Fibroblast of lung (primary cell): ENCODE results near the gene DNMT3A. TPM values are rescaled to one million over a fixed set of nuclear protein-coding genes. Genes with fewer than 3 reads are reported as not detected.

Source experiments
- DNase-seq, 2 donors: peaks; one replicate each; pipeline versions ENCODE4 v3.0.0 to v3.0.0-alpha.2; 2010; ENCODE audit warnings: low read depth in 2 of 2
- H2AFZ ChIP-seq: 2 replicates; pipeline ENCODE4 v1.5.1; 2012; ENCODE audit warnings: low read length, control low read depth, inconsistent platforms
- H3K27ac ChIP-seq: 2 replicates; pipeline ENCODE4 v1.5.1; 2011; ENCODE audit warnings: low read length, control low read depth; ENCODE audit not compliant: insufficient read depth
- H3K27me3 ChIP-seq: 2 replicates; pipeline ENCODE4 v1.5.1; 2011; ENCODE audit warnings: mild to moderate bottlenecking, low read length; ENCODE audit not compliant: control insufficient read depth, insufficient read depth
- H3K36me3 ChIP-seq: 2 replicates; pipeline ENCODE4 v1.5.1; 2011; ENCODE audit warnings: low read length; ENCODE audit not compliant: control insufficient read depth, insufficient read depth
- H3K4me1 ChIP-seq: 2 replicates; pipeline ENCODE4 v1.5.1; 2011; ENCODE audit warnings: low read length; ENCODE audit not compliant: control insufficient read depth, insufficient read depth; ENCODE audit errors: extremely low read depth
- H3K4me2 ChIP-seq: 2 replicates; pipeline ENCODE4 v1.5.1; 2011; ENCODE audit warnings: low read length, control low read depth; ENCODE audit not compliant: insufficient read depth; ENCODE audit errors: extremely low read depth
- H3K4me3 ChIP-seq, 4 experiments: fragments of 200-600 bp in 1 of 4; sonication (generic) in 1 of 4; replicated peaks in 1 of 4; 2 replicates each; pipeline ENCODE4 v1.5.1; 2011 to 2016; ENCODE audit warnings: low read length in 4 of 4, low read depth in 3 of 4, mild to moderate bottlenecking in 3 of 4, control low read depth in 2 of 4, inconsistent platforms in 1 of 4, mixed read lengths in 1 of 4; ENCODE audit not compliant: insufficient read depth in 1 of 4; ENCODE audit errors: control extremely low read depth in 1 of 4
- H3K79me2 ChIP-seq: 2 replicates; pipeline ENCODE4 v1.5.1; 2012; ENCODE audit warnings: mild to moderate bottlenecking, low read length, inconsistent platforms; ENCODE audit not compliant: control insufficient read depth, insufficient read depth
- H3K9ac ChIP-seq: 2 replicates; pipeline ENCODE4 v1.5.1; 2011; ENCODE audit warnings: mild to moderate bottlenecking, low read length, control low read depth; ENCODE audit not compliant: insufficient read depth
- H3K9me3 ChIP-seq: 2 replicates; pipeline ENCODE4 v1.5.1; 2012; ENCODE audit warnings: low read depth, low read length; ENCODE audit not compliant: control insufficient read depth, insufficient read depth
- H4K20me1 ChIP-seq: 2 replicates; pipeline ENCODE4 v1.5.1; 2011; ENCODE audit warnings: low read length; ENCODE audit not compliant: control insufficient read depth, insufficient read depth; ENCODE audit errors: extremely low read depth
- EZH2 ChIP-seq: IDR thresholded peaks from 2 replicates; pipeline ENCODE4 v1.5.1; 2012; ENCODE audit warnings: low read length, control low read depth, mild to moderate bottlenecking; ENCODE audit errors: missing control alignments
- polyA plus RNA-seq, 2 donors: library from polyadenylated mRNA; depleted of rRNA in 1 of 2; stranded (reverse) in 1 of 2; unstranded in 1 of 2; fragments of >200 nt; gene quantifications; 2 replicates each; pipeline ENCODE4 v1.2.1, GENCODE V29; 2011 to 2012; ENCODE audit warnings: missing spikeins in 1 of 2
- total RNA-seq: library from RNA; depleted of rRNA; stranded (reverse); fragments of >200 nt; gene quantifications from 2 replicates; pipeline ENCODE4 v1.2.1, GENCODE V29; 2014
- TF ChIP-seq, protein P1 (sequence below), 2 donors: IDR thresholded peaks in 1 of 2; conservative IDR thresholded peaks in 1 of 2; 1 replicate in 1 of 2; 2 replicates in 1 of 2; pipeline ENCODE4 v1.5.1; 2011 to 2012; ENCODE audit warnings: low read length in 2 of 2, control low read depth in 1 of 2, inconsistent platforms in 1 of 2, low read depth in 1 of 2, mild to moderate bottlenecking in 1 of 2

DNMT3A gene
- total and polyA plus RNA-seq, 2 donors (not counting 1 experiment from before 2014, with no cell fraction given), result 3.6 to 19.7 TPM

DNA sequence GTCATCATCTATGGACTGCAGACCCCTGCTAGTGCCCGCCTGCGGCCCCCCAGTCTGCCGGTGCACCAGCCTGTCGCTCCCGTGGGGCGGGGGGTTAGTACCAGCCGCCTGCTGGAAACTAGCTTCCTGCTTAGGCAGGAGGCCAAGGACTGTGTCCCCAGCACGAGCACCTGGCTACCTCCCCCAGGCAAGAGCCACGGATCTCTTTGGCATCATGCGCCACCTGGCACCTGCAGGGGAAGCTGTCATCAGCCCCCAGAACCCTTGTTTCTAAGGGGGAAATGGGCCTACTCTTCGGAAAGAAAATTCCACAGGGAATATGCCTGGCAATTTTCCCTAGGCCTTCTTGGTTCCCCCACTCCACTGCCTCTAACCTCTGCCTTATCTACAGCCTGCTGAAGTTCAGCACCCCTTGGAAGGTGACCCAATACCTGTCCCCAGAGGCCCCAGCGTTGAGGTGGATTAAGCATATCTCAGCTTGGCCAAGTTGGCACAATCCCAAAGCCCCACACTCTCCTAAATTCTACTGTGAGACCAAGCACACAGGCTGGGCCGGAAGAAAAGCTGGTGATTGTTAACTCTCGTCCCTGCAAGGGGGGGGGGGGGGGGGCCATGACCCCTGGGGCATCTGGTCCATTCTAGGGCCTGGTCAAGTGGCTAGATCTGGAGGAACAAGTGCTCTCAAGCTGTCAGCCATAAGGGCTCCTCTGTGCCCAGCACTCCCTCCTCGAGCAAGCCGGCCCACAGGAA lies 111.4 kb downstream of the DNMT3A start:
- H3K4me1 ChIP-seq, result peaks cover 5% of the 10 kb centered on the region
- peaks cover 3% of the 10 kb centered on the region for H3K36me3 ChIP-seq
- no peaks in the 10 kb centered on the region for H4K20me1 ChIP-seq
- TF ChIP-seq EZH2, result no peak
- TF ChIP-seq, protein P1, sequence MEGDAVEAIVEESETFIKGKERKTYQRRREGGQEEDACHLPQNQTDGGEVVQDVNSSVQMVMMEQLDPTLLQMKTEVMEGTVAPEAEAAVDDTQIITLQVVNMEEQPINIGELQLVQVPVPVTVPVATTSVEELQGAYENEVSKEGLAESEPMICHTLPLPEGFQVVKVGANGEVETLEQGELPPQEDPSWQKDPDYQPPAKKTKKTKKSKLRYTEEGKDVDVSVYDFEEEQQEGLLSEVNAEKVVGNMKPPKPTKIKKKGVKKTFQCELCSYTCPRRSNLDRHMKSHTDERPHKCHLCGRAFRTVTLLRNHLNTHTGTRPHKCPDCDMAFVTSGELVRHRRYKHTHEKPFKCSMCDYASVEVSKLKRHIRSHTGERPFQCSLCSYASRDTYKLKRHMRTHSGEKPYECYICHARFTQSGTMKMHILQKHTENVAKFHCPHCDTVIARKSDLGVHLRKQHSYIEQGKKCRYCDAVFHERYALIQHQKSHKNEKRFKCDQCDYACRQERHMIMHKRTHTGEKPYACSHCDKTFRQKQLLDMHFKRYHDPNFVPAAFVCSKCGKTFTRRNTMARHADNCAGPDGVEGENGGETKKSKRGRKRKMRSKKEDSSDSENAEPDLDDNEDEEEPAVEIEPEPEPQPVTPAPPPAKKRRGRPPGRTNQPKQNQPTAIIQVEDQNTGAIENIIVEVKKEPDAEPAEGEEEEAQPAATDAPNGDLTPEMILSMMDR (conservative IDR thresholded peaks at IDR 0.05 in 1 of 2, IDR thresholded peaks at IDR 0.05 in 1 of 2; ENCODE audit: low read depth in 1 of 2, low read length in 2 of 2), result no peak
- H3K27me3 ChIP-seq, result no peaks in the 10 kb centered on the region
- H3K27ac ChIP-seq, result no peak overlapping the region
- no peak for DNase-seq
- H3K79me2 ChIP-seq, result no peaks in the 10 kb centered on the region
- H2AFZ ChIP-seq, result no peak overlapping the region
- no peak overlapping the region for H3K4me2 ChIP-seq
- no peaks in the 10 kb centered on the region for H3K9me3 ChIP-seq
- no peak overlapping the region for H3K4me3 ChIP-seq
- no peak overlapping the region for H3K9ac ChIP-seq

DNA sequence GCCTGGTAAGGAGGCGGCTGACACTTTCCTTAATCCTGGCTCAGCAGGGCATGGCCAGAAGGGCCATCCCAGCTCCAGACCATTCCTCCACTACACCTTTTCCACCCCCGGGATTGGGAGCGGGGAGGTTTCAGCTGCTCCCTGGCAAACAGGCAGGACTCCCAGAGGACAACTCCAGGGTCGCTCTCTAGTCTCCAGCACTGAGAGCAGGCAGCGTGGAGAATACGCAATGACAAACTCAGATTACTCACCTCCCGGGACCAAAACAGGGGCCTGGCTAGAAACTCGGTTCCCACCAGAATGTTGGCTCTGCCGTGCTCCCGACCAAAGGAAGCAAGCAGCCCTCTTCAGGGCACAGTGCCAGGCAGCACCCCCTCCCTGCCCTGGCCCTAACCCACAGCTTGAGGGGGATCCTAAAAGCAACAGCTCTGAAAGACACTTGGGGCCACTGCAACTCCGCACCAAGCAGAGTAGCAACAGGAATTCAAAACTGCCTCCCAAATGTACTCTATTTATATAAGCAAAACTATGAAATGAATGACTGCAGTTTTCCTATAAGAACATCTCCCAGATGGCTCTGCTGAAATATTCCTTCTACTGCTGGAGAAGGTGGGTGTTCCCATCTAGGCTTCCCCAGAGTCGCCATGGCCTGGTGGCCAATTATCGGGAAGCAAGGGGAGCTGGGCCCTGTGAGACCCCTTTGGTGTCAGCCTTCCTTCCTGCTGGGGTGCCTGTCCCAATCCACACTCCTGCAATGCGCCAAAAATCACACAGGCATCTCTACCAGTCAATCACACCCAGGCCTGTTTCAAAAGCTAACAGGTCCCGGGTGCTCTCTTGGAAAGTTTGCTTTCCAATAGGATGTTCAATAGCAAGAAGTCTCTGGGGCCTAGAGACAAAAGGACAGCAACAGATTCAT lies 112.2 kb downstream of the DNMT3A start:
- Histone ChIP-seq H2AFZ (peak overlapping the region; percentile 37), H3K27me3 (no peaks in the 10 kb centered on the region), H3K9ac (no peak overlapping the region), H3K9me3 (no peaks in the 10 kb centered on the region), H3K27ac (no peak overlapping the region), H3K36me3 (peaks cover 3% of the 10 kb centered on the region), H3K4me3 (no peak overlapping the region), H3K4me1 (peaks cover 5% of the 10 kb centered on the region), H3K79me2 (no peaks in the 10 kb centered on the region), H3K4me2 (no peak overlapping the region), H4K20me1 (no peaks in the 10 kb centered on the region)
- DNase-seq, result peak; percentile 40 to 51
- TF ChIP-seq, protein P1 (conservative IDR thresholded peaks at IDR 0.05 in 1 of 2, IDR thresholded peaks at IDR 0.05 in 1 of 2; ENCODE audit: low read depth in 1 of 2, low read length in 2 of 2), result no peak
- TF ChIP-seq EZH2, result no peak

DNA sequence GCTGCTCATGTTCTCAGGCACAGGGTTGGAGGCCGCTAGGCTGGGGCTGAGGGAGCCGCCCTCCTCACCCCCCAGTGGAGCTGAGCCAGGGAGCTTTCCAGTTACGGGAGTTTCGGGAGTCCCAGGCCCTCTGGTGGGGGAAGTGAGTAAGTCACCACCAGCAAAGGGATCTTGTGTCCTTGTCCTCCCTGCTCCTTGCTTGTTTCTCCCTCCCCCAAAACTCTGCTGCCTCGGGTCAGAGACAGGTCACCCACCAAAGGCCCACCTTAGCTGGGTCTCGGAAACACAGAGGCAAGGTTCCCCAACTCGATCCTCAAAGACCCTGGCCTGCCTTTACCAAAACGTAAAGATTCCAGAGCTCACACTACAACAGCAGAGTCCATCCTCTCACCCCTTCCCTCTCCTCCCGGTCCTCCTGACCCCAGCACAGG lies 112.9 kb downstream of the DNMT3A start:
- peak; percentile 75 to 78 for DNase-seq
- Histone ChIP-seq H3K9ac (no peak overlapping the region), H4K20me1 (no peaks in the 10 kb centered on the region), H3K4me2 (peak overlapping the region; percentile 30), H3K27ac (no peak overlapping the region), H3K4me3 (no peak overlapping the region), H3K9me3 (no peaks in the 10 kb centered on the region), H3K4me1 (peaks cover 5% of the 10 kb centered on the region), H3K27me3 (no peaks in the 10 kb centered on the region), H2AFZ (peak overlapping the region; percentile 37), H3K36me3 (no peaks in the 10 kb centered on the region), H3K79me2 (no peaks in the 10 kb centered on the region)
- TF ChIP-seq EZH2, result no peak
- TF ChIP-seq, protein P1 (conservative IDR thresholded peaks at IDR 0.05 in 1 of 2, IDR thresholded peaks at IDR 0.05 in 1 of 2; ENCODE audit: low read depth in 1 of 2, low read length in 2 of 2), result peak; percentile 67 to 83
